GM12891 (cell line): Measurements from ENCODE around the gene CHPF2.

Experiments used
- POLR2A ChIP-seq: IDR thresholded peaks from 2 replicates; pipeline ENCODE4 v1.6.1; 2011; ENCODE audit warnings: low read depth, low read length, control low read depth
- POLR2AphosphoS5 ChIP-seq: IDR thresholded peaks from 2 replicates; pipeline ENCODE4 v1.6.1; 2011; ENCODE audit warnings: low read depth, low read length, control low read depth
- TAF1 ChIP-seq: IDR thresholded peaks from 2 replicates; pipeline ENCODE4 v1.6.1; 2011; ENCODE audit warnings: low read depth, low read length, control low read depth

DNA sequence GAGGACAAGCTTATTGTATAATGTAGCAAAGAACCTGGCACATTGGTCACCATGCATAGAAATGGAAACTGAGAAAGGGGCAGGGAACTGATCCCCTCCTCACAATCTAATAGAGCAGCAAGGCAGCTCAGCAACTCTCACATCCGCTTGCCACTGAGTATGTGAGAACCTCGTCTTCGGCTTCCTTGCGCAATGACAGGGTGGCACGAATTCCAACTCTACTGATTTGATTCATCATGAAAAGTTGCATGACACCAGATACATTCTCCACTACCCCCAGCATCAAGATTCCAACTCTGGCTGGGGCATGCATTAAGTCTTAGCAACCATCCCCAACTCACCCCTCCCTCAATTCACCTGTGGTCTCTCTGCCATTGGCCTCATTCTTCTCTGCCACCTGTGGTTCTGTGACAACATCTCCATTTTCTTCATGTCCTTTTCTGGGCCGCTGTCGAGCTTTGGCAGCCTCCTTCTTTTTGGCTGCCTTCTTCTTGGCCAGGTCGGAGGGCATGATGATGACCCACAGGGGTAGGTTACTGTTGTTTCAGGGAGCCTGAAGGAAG, 6.3 kb upstream of the CHPF2 start:
- no peak for TF ChIP-seq POLR2A
- no peak for TF ChIP-seq POLR2AphosphoS5
- TF ChIP-seq TAF1, result no peak
